Epithelial cell of proximal tubule (primary cell): Measurements from ENCODE around the gene LIMS1. TPM values are rescaled to one million over a fixed set of nuclear protein-coding genes. Genes with fewer than 3 reads are reported as not detected.
"Not testable (repeated sequence)": the region's sequence is repeated elsewhere in the genome, so short reads cannot be mapped to it uniquely, and the experiment has no call there.

Source experiments
- DNase-seq: peaks from one replicate; pipeline ENCODE4 v3.0.0-alpha.2; 2011; ENCODE audit warnings: low read depth
- H3K4me3 ChIP-seq: 2 replicates; pipeline ENCODE4 v1.5.1; 2011; ENCODE audit warnings: low read depth, mild to moderate bottlenecking, low read length
- total RNA-seq: library from RNA; depleted of rRNA; stranded (reverse); fragments of >200 nt; gene quantifications from 2 replicates; pipeline ENCODE4 v1.2.3, GENCODE V29; 2015

Gene LIMS1
- total RNA-seq, 1 donor from 2014 or later = 58.3 TPM

DNA sequence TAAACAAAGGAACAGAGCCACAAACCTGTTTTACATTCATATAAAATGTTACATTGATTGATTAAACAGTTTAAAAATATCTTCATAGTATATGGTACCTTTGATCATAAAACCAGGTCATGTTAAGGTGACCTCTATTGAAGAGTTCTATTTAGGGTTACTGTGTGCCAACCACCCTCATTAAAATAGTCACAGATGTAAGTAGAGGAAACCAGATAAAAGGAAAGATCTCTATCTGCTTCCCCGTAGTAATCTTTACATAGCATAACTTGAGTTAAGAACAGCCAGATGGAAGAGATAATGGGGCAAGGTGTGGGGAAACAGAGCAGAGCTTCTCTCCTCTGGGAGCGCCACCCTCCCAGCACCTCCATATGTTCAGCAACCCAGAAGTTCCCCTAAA lies 117.2 kb downstream of the LIMS1 start:
- H3K4me3 ChIP-seq, DNase-seq: not testable (repeated sequence)

DNA sequence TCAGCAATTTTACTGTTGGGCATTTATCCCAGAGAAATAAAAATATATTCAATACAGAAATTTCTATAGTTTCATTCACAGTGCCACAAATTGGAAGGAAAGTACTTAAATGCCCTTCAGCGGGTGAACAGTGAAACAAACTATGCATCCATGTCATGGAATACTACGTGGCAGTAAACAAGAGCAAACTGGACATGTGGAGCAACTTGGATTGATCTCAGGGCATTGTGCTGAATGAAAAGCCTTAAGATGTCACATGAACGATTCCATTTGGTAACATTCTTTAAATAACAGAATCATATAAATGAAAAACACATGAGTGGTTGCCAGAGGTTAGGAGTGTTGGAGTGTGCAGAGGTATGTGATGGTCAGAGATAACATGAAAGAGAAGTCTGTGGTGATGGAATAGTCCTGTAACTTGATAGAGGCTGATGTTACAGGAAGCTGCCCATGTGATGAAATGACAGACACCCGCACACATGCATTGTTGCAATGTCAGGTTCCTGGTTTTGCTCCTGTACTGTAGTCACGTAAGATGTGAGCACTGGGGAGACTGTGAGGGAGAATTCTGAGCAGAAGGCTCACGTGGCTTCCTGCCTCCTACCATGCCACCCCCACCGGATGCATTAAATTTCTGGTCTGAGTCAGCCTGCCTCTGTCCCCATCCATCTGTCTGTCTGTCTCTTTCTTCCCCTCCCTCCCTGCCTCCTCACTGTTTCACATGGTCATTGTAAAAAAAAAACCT lies 118.1 kb downstream of the LIMS1 start:
- not testable (repeated sequence) for H3K4me3 ChIP-seq, DNase-seq

- not testable (repeated sequence) for DNase-seq, H3K4me3 ChIP-seq
Observed at GRCh38 chr2:108653425-108653824, 119.2 kb downstream of the LIMS1 start.

GRCh38 chr2:108653849-108654248 lies 119.6 kb downstream of the LIMS1 start:
- not testable (repeated sequence) for H3K4me3 ChIP-seq

GRCh38 chr2:108654521-108655125 lies 120.4 kb downstream of the LIMS1 start:
- not testable (repeated sequence) for H3K4me3 ChIP-seq, DNase-seq

More at GRCh38 chr2:108653849-108654248, 119.6 kb downstream of the LIMS1 start:
- DNase-seq = not testable (repeated sequence)

GRCh38 chr2:108655270-108655669 lies 121.0 kb downstream of the LIMS1 start:
- not testable (repeated sequence) for DNase-seq, H3K4me3 ChIP-seq

GRCh38 chr2:108656282-108656681 lies 122.0 kb downstream of the LIMS1 start:
- H3K4me3 ChIP-seq, DNase-seq: not testable (repeated sequence)

DNA sequence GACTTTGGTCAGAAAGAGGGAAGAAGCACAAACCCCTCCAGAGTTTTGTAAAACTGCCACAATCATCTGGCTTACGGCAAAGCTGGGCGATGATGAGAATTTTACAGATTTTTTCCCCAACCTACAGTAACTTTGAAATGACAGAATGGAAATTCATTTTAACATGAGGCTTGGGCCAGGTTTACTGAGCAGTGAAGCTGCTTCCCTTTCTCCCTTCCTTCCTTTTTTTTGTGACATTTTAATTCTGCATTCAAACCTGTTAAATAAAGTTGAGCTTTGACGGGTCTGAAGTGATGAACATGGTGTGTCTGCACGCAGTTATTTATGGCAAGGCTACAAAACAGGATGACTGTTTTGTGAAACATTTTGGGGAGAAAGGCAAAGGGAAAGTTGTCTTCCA lies 123.2 kb downstream of the LIMS1 start:
- DNase-seq, H3K4me3 ChIP-seq: not testable (repeated sequence)

DNA sequence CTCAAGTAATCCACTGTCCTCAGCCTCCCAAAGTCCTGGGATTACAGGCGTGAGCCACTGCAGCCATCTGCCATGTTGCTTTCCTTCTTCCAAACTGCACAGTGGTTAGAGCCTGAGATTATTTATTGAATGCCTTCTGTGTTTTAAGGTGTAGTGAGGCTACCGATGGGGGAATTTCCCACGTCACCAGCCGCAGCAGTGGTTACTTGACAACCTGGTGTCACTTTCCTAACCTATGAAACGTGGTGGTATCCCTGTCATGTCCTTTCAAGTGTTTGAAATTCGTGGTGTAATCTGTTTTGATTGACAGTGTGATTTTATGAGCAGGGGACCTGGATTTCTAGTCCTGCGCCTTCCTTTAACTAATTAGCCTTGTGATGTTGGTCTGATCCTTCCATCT lies 124.3 kb downstream of the LIMS1 start:
- not testable (repeated sequence) for H3K4me3 ChIP-seq

GRCh38 chr2:108661493-108661892 lies 127.2 kb downstream of the LIMS1 start:
- not testable (repeated sequence) for H3K4me3 ChIP-seq, DNase-seq

More for the DNA sequence above, 124.3 kb downstream of the LIMS1 start:
- DNase-seq = not testable (repeated sequence)

GRCh38 chr2:108662207-108662612 lies 127.9 kb downstream of the LIMS1 start:
- DNase-seq = peak; percentile 40
- H3K4me3 ChIP-seq = not testable (repeated sequence)

DNA sequence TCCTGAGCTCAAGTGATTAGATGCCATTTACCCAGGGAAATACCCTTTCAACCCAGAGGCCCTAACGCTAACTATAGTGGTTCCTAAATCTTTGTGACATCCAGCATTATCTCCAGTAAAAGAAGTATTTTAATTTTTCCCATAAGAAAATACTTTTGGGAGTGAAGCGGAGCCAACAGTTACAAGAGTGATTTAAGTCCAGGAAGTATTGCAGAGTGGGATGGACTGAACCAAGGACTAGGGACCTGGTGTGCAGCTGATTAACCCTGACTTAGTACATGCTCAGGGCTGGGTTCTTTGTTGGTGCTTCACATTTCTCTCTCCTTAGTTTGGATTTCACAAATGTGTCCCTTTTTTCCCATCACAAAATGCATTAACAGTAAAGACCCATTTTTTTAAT lies 129.1 kb downstream of the LIMS1 start:
- not testable (repeated sequence) for H3K4me3 ChIP-seq, DNase-seq

GRCh38 chr2:108664089-108664488 lies 129.8 kb downstream of the LIMS1 start:
- DNase-seq, H3K4me3 ChIP-seq: not testable (repeated sequence)

DNA sequence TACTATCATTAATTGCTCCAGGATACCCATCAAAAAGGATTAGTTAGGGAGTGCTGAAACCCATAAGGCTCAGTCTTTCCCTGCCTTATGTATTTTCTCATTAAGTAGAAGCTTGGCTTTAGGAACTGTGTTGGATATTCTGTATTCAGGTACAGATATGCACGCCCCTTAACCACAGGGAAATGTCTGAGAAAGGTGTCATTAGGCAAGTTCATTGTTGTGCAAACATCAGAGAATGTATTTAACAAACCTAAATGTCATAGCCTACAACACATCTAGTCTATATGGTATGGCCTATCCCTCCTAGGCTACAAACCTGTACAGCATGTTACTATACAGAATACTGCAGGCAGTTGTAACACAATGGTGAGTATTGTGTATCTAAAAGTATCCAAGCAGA lies 130.7 kb downstream of the LIMS1 start:
- not testable (repeated sequence) for DNase-seq, H3K4me3 ChIP-seq

DNA sequence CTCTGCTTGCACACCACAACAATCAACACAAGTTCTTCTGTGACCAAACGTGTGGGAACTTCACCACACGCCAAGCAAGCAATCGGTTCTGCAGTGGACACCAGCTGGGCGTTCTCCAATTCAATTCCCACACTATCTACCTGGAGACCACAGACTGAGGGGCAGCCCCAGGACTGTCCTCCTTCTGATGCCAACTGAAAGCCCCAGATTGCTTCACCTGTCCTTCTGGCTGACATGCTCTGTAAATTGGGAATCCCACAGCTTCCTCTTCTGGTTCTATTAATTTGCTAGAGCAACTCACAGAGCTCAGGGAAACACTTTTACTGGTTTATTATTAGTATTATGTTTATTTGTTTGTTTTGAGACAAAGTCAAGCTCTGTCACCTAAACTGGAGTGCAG lies 131.7 kb downstream of the LIMS1 start:
- DNase-seq, H3K4me3 ChIP-seq: not testable (repeated sequence)

DNA sequence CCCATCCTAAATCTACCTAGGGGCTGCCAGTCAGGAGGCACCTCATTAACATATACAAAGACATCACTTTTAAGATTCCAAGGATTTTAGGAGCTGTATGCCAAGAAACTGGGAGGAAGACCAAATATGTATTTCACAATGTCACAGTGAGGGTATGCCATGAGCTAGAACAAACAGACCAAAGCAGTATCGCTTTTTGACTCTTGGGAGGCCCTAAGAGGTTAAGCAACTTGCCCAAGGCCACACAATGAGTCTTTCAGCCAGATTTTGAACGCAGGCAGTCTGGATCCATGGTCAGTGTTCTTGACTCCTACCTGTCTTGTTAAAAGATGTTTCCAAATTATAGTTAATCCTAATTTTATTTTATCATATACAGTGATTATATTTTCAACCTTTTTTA lies 132.9 kb downstream of the LIMS1 start:
- H3K4me3 ChIP-seq, DNase-seq: not testable (repeated sequence)

GRCh38 chr2:108670282-108670681 lies 136.0 kb downstream of the LIMS1 start:
- not testable (repeated sequence) for DNase-seq

GRCh38 chr2:108672200-108672805 lies 138.0 kb downstream of the LIMS1 start:
- H3K4me3 ChIP-seq, DNase-seq: not testable (repeated sequence)

More at GRCh38 chr2:108670282-108670681, 136.0 kb downstream of the LIMS1 start:
- not testable (repeated sequence) for H3K4me3 ChIP-seq

DNA sequence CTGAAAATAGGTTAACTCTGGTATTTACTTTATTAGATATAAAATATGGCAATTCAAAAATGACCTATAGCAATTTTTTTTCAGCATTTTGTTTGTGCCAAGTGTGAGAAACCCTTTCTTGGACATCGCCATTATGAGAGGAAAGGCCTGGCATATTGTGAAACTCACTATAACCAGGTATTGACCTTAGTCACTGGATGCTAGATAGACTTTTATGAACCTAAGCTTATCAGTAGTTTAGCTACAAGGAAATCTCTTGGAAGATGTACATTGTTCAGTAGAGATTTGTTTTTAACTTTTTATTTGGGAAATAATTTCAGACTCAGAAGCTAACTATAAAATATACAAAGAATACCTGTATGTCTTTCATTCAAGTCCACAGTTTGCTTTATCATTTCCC lies 142.3 kb downstream of the LIMS1 start:
- not testable (repeated sequence) for DNase-seq, H3K4me3 ChIP-seq

GRCh38 chr2:108677239-108677744 lies 143.0 kb downstream of the LIMS1 start:
- DNase-seq, H3K4me3 ChIP-seq: not testable (repeated sequence)
